ENCODE data around the gene SV2B.

DNA sequence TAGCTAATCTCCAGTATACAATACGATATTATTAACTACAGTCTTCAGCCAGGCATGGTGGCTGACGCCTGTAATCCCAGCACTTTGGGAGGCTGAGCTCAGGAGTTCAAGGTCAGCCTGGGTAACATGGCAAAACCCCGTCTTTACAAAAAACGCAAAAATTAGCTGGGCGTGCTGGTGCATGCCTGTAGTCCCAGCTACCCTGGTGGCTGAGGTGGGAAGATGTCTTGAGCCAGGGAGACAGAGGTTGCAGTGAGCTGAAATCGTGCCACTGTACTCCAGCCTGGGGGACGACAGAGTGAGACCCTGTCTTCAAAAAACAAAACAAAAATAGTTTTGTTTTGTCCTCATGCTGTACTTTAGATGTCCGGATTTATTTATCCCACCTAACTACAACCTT, 29.2 kb upstream of the SV2B start:
- no peak for TF ChIP-seq EZH2phosphoT487 (conservative IDR thresholded peaks at IDR 0.05; ENCODE audit: low read length)
- TF ChIP-seq, protein P1, sequence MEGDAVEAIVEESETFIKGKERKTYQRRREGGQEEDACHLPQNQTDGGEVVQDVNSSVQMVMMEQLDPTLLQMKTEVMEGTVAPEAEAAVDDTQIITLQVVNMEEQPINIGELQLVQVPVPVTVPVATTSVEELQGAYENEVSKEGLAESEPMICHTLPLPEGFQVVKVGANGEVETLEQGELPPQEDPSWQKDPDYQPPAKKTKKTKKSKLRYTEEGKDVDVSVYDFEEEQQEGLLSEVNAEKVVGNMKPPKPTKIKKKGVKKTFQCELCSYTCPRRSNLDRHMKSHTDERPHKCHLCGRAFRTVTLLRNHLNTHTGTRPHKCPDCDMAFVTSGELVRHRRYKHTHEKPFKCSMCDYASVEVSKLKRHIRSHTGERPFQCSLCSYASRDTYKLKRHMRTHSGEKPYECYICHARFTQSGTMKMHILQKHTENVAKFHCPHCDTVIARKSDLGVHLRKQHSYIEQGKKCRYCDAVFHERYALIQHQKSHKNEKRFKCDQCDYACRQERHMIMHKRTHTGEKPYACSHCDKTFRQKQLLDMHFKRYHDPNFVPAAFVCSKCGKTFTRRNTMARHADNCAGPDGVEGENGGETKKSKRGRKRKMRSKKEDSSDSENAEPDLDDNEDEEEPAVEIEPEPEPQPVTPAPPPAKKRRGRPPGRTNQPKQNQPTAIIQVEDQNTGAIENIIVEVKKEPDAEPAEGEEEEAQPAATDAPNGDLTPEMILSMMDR (IDR thresholded peaks at IDR 0.05; ENCODE audit: insufficient read depth, low read length, poor library complexity, severe bottlenecking) = no peak

Measured in SU-DHL-6 (cell line).